Neural cell (in vitro differentiated cells): Measurements from ENCODE around the gene TSEN54.

Source experiments
- CTCF ChIP-seq: fragments of 450-650 bp; IDR thresholded peaks from 2 replicates; pipeline ENCODE4 v1.5.1; 2014; ENCODE audit warnings: antibody characterized with exemption, mild to moderate bottlenecking, moderate library complexity; ENCODE audit not compliant: poor library complexity, severe bottlenecking
- EP300 ChIP-seq: fragments of 450-650 bp; conservative IDR thresholded peaks from 2 replicates; pipeline ENCODE4 v1.6.1; 2014; ENCODE audit warnings: antibody characterized with exemption, mild to moderate bottlenecking, moderate library complexity; ENCODE audit not compliant: poor library complexity, severe bottlenecking
- EZH2 ChIP-seq: fragments of 200-600, 300-800 bp; shearing (Covaris generic), sonication (generic); IDR thresholded peaks from 2 replicates; pipeline ENCODE4 v1.6.1; 2014; ENCODE audit warnings: antibody characterized with exemption, low read length, borderline replicate concordance, mild to moderate bottlenecking; ENCODE audit not compliant: insufficient read depth, poor library complexity, severe bottlenecking
- RAD21 ChIP-seq: fragments of 450-650 bp; conservative IDR thresholded peaks from 2 replicates; pipeline ENCODE4 v1.6.1; 2014; ENCODE audit warnings: antibody characterized with exemption, mild to moderate bottlenecking, moderate library complexity

- TF ChIP-seq CTCF (no peak), RAD21 (no peak), EZH2 (no peak), EP300 (no peak)
Measured at GRCh38 chr17:75564195-75564594, 47.9 kb downstream of the TSEN54 start.
